NCI-H128 (cell line): ENCODE data around the gene OR4S2.

Source experiments
- DNase-seq: peaks from one replicate; lab custom pipeline; 2025; ENCODE audit not compliant: unreplicated experiment; lab: John Stamatoyannopoulos, UW

OR4S2 gene, protein sequence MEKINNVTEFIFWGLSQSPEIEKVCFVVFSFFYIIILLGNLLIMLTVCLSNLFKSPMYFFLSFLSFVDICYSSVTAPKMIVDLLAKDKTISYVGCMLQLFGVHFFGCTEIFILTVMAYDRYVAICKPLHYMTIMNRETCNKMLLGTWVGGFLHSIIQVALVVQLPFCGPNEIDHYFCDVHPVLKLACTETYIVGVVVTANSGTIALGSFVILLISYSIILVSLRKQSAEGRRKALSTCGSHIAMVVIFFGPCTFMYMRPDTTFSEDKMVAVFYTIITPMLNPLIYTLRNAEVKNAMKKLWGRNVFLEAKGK

GRCh38 chr11:55648027-55648426 is at the start of gene OR4S2:
Gene OR4S2, plus strand, starts transcription at chr11:55648327. Its CDS starts 2,577 bp downstream, at chr11:55650904.
- no peak for DNase-seq

GRCh38 chr11:55607545-55607944 is 40.6 kb upstream of the OR4S2 start, which contains the start of gene OR4C11:
Gene OR4C11, minus strand, starts transcription at chr11:55607645. Its CDS starts 3,272 bp downstream, at chr11:55604373.
- DNase-seq = no peak

DNA sequence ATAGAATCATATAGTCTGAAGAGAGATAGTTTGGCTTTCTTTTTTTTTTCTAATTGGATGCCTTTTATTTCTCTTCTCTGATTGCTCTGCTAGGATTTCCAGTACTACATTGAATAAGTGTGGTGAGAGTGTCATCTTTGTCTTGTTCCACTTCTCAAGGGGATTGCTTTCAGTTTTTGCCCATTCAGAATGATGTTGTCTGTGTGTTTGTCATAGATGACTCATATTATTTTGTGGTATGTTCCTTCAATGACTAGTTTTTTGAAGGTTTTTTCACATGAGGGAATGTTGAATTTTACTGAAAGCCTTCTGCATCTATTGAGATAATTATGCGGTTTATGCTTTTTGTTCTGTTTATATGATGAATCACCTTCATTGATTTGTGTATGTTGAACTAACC is 23.6 kb upstream of the OR4S2 start:
- DNase-seq = no peak

GRCh38 chr11:55634813-55635212 is 13.3 kb upstream of the OR4S2 start, which contains the start of gene OR4P4:
Gene OR4P4, plus strand, starts transcription at chr11:55635113.
- DNase-seq = no peak

DNA sequence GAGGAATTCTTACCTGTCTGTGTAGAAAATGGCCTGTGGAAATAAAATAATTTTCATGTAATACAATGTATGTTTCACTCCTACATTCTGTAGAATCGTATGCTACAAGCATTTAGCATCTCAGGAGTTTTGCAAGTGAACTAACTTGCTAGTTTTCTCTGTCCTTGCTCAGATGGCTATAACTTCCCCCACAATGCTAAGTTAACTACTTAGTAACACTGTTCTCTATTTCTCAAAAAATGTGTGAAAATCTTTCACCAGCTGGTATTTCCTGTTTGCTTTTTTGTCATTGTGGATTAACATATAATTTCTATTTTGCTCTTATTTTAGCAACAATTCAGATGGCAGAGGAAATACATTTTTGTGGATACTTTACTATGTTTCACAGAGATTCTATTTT is 4.4 kb downstream of the OR4S2 start:
- DNase-seq = no peak

DNA sequence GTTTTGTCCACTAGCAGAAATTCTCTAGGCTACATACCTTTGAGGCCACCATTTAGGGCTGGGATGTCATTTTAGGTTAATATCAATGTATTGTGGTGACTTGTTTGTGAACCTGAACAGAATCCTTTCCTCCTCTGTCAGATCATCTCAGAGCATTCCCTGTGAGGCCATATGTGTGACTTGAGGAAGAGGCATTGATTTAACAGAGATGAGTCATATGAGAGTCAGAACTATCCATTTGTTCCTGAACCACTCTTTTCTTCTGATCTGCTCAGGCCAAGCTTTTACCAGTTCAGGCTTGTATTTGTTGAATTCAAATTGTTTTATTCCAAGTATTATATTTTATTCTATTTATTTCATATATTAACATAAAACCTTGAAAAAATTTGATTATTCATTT is 7.0 kb downstream of the OR4S2 start:
- no peak for DNase-seq

DNA sequence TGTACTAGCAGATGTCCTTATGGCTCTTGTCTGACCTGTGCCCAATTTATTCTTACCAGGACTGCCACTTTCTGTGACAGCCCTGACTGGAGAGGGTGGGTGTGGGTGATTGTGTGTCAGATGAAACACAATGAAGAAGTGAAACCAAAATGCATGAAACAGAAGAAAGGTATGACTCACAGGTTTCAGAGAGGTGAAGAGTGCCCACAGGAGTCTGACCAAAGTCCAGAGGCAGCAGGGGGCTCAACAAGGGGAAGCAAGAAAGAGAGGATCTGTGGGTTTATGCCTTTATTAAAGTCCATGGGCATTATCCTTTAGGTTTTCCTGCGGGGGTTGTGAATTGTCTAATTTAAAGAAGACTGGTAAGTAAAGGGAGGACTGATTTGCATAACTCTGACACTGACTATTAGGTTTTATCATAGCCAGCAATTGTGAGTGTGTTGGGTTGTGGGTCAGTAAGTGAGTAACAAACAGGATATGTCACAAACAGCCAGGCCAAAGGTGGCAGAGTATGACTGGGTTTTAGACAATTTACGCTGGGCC is 10.0 kb downstream of the OR4S2 start:
- no peak for DNase-seq

DNA sequence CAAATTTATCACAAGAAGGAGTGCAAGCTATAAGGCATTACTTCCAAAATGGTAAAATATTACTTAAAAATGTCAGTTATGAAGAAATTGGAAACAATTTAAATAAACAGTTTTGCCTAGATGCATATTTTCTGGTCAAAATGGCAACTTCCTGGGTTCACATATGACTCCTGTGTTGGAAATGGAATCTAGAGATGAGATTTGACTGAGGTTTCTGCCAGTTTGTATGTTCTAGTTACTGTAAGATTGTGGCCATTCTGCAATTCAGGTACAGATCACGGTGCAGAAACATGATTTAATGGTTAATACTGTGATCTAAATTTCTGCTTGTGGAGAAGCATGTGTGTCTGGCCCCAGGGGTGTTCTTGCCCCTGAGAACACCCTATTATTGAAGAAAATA is 10.5 kb downstream of the OR4S2 start:
- no peak for DNase-seq

DNA sequence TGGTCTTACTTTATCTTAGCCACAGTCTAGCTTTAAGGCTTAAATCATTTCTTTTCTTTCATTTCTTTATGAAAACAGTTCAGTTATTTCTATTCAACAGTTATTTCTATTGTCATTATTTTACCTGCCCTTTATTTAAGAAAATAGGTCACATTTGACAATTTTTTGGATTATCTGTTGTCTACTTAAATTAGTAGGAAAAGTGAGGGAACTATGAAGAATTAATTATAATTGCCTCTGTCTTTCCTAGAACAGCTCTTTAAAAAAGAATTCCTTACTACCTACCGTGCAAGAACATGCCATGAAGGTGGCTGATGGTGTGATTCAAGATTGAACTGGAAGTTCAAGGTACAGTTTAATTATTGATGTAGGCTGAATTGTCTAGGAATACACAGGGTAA is 13.8 kb downstream of the OR4S2 start, which contains the start of gene OR4C6:
Gene OR4C6 (plus strand): TSS at position 301 of the 400 bp plus-strand sequence. CDS start 2,966 bp downstream, outside the sequence.
- DNase-seq = no peak

- DNase-seq = no peak
Observed at GRCh38 chr11:55669376-55669775, 21.2 kb downstream of the OR4S2 start.

- DNase-seq = no peak
Observed at GRCh38 chr11:55673860-55674259, 25.7 kb downstream of the OR4S2 start.

GRCh38 chr11:55697817-55698216 is 49.7 kb downstream of the OR4S2 start:
- DNase-seq = no peak

GRCh38 chr11:55701429-55701828 is 53.3 kb downstream of the OR4S2 start:
- no peak for DNase-seq
